Naive thymus-derived CD4-positive, alpha-beta T cell (primary cell): ENCODE results near the gene FCAMR. TPM values are rescaled to one million over a fixed set of nuclear protein-coding genes. Genes with fewer than 3 reads are reported as not detected.

ENCODE experiments used
- ATAC-seq: fragments of 150-1000 bp; cut with Tn5 transposase; 2 replicates; pipeline ENCODE4 v1.10.0; 2021; ENCODE audit warnings: mild to moderate bottlenecking, moderate library complexity
- CTCF ChIA-PET: fragments of 350-600 bp; sonication (Branson Sonifier 250); formaldehyde crosslinking; loops from one replicate; lab custom pipeline; 2021; ENCODE audit warnings: antibody characterized with exemption; lab: Charles Lee
- POLR2A ChIA-PET: fragments of 350-600 bp; sonication (Branson Sonifier 250); formaldehyde crosslinking; loops from one replicate; lab custom pipeline; 2021; ENCODE audit warnings: antibody characterized with exemption, inconsistent platforms; lab: Charles Lee
- DNase-seq, 9 donors: peaks; one replicate each; pipeline versions ENCODE4 v3.0.0 to v3.0.0-alpha.2; 2020 to 2022; ENCODE audit warnings: mixed read lengths in 1 of 9
- H3K27ac ChIP-seq: one replicate; pipeline ENCODE4 v1.7.0; 2013; ENCODE audit warnings: mild to moderate bottlenecking, low read depth, low read length, moderate library complexity
- H3K27me3 ChIP-seq, 2 donors: one replicate each; pipeline ENCODE4 v1.7.0; 2013; ENCODE audit warnings: low read length in 2 of 2, mild to moderate bottlenecking in 2 of 2, moderate library complexity in 2 of 2; ENCODE audit not compliant: control insufficient read depth in 2 of 2, insufficient read depth in 2 of 2
- H3K36me3 ChIP-seq, 3 experiments: 1 replicate in 2 of 3; 2 replicates in 1 of 3; pipeline ENCODE4 v1.7.0; 2013; ENCODE audit warnings: low read length in 3 of 3, mild to moderate bottlenecking in 3 of 3, moderate library complexity in 1 of 3; ENCODE audit not compliant: insufficient read depth in 3 of 3, control insufficient read depth in 2 of 3
- H3K4me1 ChIP-seq, 2 donors: one replicate each; pipeline ENCODE4 v1.7.0; 2013; ENCODE audit warnings: low read length in 2 of 2, mild to moderate bottlenecking in 2 of 2, moderate library complexity in 1 of 2; ENCODE audit not compliant: control insufficient read depth in 2 of 2, insufficient read depth in 2 of 2
- H3K4me3 ChIP-seq: 2 replicates; pipeline ENCODE4 v1.7.0; 2013; ENCODE audit warnings: mild to moderate bottlenecking, low read length
- H3K9me3 ChIP-seq, 3 experiments: 1 replicate in 2 of 3; 2 replicates in 1 of 3; pipeline ENCODE4 v1.7.0; 2013; ENCODE audit warnings: low read length in 3 of 3; ENCODE audit not compliant: control insufficient read depth in 2 of 3
- H3K27ac Mint-ChIP-seq, 9 donors: one replicate each; pipeline ENCODE4 v1.8.0; 2020 to 2022; ENCODE audit warnings: mixed read lengths in 9 of 9, mild to moderate bottlenecking in 8 of 9, moderate library complexity in 5 of 9, inconsistent platforms in 2 of 9
- H3K27me3 Mint-ChIP-seq, 5 donors: one replicate each; pipeline ENCODE4 v1.8.0; 2021 to 2022; ENCODE audit warnings: mixed read lengths in 5 of 5, mild to moderate bottlenecking in 1 of 5
- H3K36me3 Mint-ChIP-seq, 5 donors: one replicate each; pipeline ENCODE4 v1.8.0; 2020 to 2022; ENCODE audit warnings: mixed read lengths in 5 of 5, mild to moderate bottlenecking in 3 of 5, inconsistent platforms in 1 of 5
- H3K4me1 Mint-ChIP-seq, 7 donors: one replicate each; pipeline ENCODE4 v1.8.0; 2020 to 2022; ENCODE audit warnings: mixed read lengths in 7 of 7, mild to moderate bottlenecking in 3 of 7, inconsistent platforms in 1 of 7
- H3K4me3 Mint-ChIP-seq, 10 donors: one replicate each; pipeline ENCODE4 v1.8.0; 2020 to 2022; ENCODE audit warnings: mild to moderate bottlenecking in 10 of 10, mixed read lengths in 10 of 10, moderate library complexity in 6 of 10, inconsistent platforms in 2 of 10
- H3K9me3 Mint-ChIP-seq, 11 donors: one replicate each; pipeline ENCODE4 v1.8.0; 2020 to 2022; ENCODE audit warnings: mixed read lengths in 11 of 11, mild to moderate bottlenecking in 4 of 11, inconsistent platforms in 1 of 11, moderate library complexity in 1 of 11
- intact Hi-C, 2 donors: fragments of 100-400 bp; cut with micrococcal nuclease; formaldehyde crosslinking; loops; one replicate each; pipeline ENCODE4 v1.15.1; 2023
- polyA plus RNA-seq, 2 donors: library from polyadenylated mRNA; unstranded; fragments of 300-500 nt; fragmentation: Illumina TruSeq; gene quantifications; one replicate each; pipeline ENCODE4 v1.2.3, GENCODE V29; 2021
- total RNA-seq, 6 experiments: library from RNA in 5 of 6; stranded (reverse) in 5 of 6; gene quantifications; 1 replicate in 5 of 6; 2 replicates in 1 of 6; pipeline ENCODE4 v1.2.3 and lab custom pipeline; 2021 to 2026

FCAMR gene
- total and polyA plus RNA-seq, 7 experiments from 2014 or later = not detected

GRCh38 chr1:206944703-206945102 is 25.6 kb downstream of the FCAMR start:
- Histone ChIP-seq H3K27ac (no peak overlapping the region), H3K36me3 (no peaks in the 10 kb centered on the region), H3K27me3 (no peaks in the 10 kb centered on the region), H3K4me3 (no peak overlapping the region), H3K9me3 (no peaks in the 10 kb centered on the region), H3K4me1 (peaks cover 0 to 6% of the 10 kb centered on the region in 2 donors)
- POLR2A ChIA-PET = interaction anchor here (0.7 kb wide), 1 partner anchor 9 kb away, joined by 3 read pairs; no protein-coding TSS in a partner anchor
- peaks cover 0 to 7% (median 0%) of the 10 kb centered on the region in 7 donors for H3K4me1 Mint-ChIP-seq
- peaks cover 0 to 1% (median 0%) of the 10 kb centered on the region in 11 donors for H3K9me3 Mint-ChIP-seq
- intact Hi-C loops = no loop called here
- CTCF ChIA-PET = interaction anchor here (1.0 to 1.1 kb wide), 2 partner anchors 11 to 38 kb away, joined by 4 read pairs; no protein-coding TSS in a partner anchor
- no peak overlapping the region for H3K27ac Mint-ChIP-seq
- ATAC-seq (peak; percentile 55), DNase-seq (no peak)
- no peak overlapping the region for H3K4me3 Mint-ChIP-seq
- H3K36me3 Mint-ChIP-seq = peaks cover 0 to under 1% (median 0%) of the 10 kb centered on the region in 5 donors
- peaks cover 0 to 56% (median 8%) of the 10 kb centered on the region in 5 donors for H3K27me3 Mint-ChIP-seq

GRCh38 chr1:206941766-206942418 is 28.4 kb downstream of the FCAMR start:
- H3K9me3 Mint-ChIP-seq = no peaks in the 10 kb centered on the region

DNA sequence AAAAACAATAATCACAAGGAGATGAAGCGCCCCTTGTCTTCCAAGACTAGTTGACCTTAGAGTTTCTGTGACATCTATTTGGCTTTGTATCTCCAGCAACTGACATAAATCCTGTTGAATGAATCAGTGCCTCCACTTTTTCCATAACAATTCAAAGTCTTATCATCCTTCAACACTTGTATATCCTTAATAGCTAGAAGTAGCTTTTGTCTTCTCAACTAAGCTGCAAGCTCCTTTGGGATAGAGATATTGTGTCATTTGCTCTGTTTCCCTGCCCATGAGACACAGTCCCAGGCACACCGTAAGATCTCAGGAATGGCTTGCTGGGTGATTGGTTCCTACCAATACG is 29.7 kb downstream of the FCAMR start:
- Histone ChIP-seq H3K27ac (no peak overlapping the region), H3K9me3 (no peaks in the 10 kb centered on the region), H3K36me3 (no peaks in the 10 kb centered on the region), H3K27me3 (no peaks in the 10 kb centered on the region), H3K4me1 (peaks cover 0 to 6% of the 10 kb centered on the region in 2 donors), H3K4me3 (no peak overlapping the region)
- ATAC-seq (no peak), DNase-seq (no peak)
- peaks cover 0 to 34% (median 5%) of the 10 kb centered on the region in 5 donors for H3K27me3 Mint-ChIP-seq
- CTCF ChIA-PET = interaction anchor here (19.1 kb wide), 1 partner anchor 23 kb away, joined by 343 read pairs; the partner anchor contains the start of gene FCMR
- peaks cover 0 to 7% (median 0%) of the 10 kb centered on the region in 7 donors for H3K4me1 Mint-ChIP-seq
- POLR2A ChIA-PET = interaction anchor here (1.4 kb wide), 2 partner anchors 19 to 28 kb away, joined by 3 read pairs; partner anchors contain the start of gene FCMR
- no peak overlapping the region for H3K4me3 Mint-ChIP-seq
- no peaks in the 10 kb centered on the region for H3K9me3 Mint-ChIP-seq
- no peaks in the 10 kb centered on the region for H3K36me3 Mint-ChIP-seq
- intact Hi-C loops = no loop called here
- H3K27ac Mint-ChIP-seq = no peak overlapping the region

More at GRCh38 chr1:206941766-206942418, 28.4 kb downstream of the FCAMR start:
- no peaks in the 10 kb centered on the region for H3K36me3 ChIP-seq
- no peak for ATAC-seq
- ChIA-PET CTCF (interaction anchor here (1.4 to 19.1 kb wide), 4 partner anchors 9 to 202 kb away, joined by 4 to 343 read pairs (median 10); partner anchors contain the start of gene FCMR), POLR2A (interaction anchor here (0.5 to 1.4 kb wide), 3 partner anchors 20 to 33 kb away, joined by 3 to 4 read pairs (median 3); partner anchors contain the start of gene FCMR)
- H3K9me3 ChIP-seq = no peaks in the 10 kb centered on the region
- no peak overlapping the region for H3K27ac Mint-ChIP-seq
- H3K27me3 ChIP-seq = no peaks in the 10 kb centered on the region
- H3K4me3 Mint-ChIP-seq = no peak overlapping the region
- H3K4me1 Mint-ChIP-seq = peaks cover 0 to 7% (median 0%) of the 10 kb centered on the region in 7 donors
- H3K27me3 Mint-ChIP-seq = peaks cover 0 to 45% (median 8%) of the 10 kb centered on the region in 5 donors
- H3K36me3 Mint-ChIP-seq = no peaks in the 10 kb centered on the region
- no peak for DNase-seq
- peaks cover 0 to 6% of the 10 kb centered on the region in 2 donors for H3K4me1 ChIP-seq
- no peak overlapping the region for H3K4me3 ChIP-seq
- H3K27ac ChIP-seq = no peak overlapping the region
- intact Hi-C loops = no loop called here

DNA sequence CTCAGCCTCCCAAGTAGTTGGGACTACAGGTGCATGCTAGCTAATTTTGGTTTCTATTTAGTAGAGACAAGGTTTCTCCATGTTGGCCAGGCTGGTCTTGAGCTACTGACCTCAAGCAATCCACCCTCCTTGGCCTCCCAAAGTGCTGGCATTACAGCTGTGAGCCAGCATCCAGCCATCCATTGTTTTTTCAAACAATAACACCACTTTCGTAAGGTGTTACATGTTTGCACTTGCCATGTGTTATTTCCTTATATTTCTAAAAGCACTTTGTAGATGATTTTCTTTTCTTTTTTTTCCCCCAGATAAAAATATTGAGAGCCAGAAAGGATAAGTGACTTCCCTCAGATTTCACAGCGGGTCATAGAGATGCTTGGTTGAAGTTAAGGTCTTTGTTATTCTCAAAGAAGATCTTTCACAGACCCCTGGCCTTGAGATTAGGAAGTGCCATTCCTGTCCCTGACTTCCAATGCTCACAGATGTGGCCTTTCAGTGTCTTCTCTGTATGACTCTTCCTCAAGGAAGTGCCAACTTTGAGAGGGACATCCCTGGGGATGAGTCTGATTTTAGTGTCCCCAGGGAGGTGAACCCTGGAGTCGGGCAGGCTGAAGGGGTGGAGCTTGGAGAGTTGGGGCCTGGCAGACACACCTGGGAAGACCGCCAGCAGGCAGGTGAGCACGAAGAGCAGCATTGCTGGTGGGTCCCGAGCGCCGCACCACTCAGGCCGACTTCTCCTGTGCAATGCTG is 30.2 kb downstream of the FCAMR start:
- Mint-ChIP-seq H3K36me3 (no peaks in the 10 kb centered on the region), H3K27ac (no peak overlapping the region), H3K27me3 (peaks cover 0 to 29% (median 1%) of the 10 kb centered on the region in 5 donors), H3K4me1 (peaks cover 0 to 6% (median 0%) of the 10 kb centered on the region in 7 donors), H3K9me3 (no peaks in the 10 kb centered on the region), H3K4me3 (no peak overlapping the region)
- intact Hi-C loops = no loop called here
- H3K36me3 ChIP-seq = no peaks in the 10 kb centered on the region
- ChIA-PET CTCF (interaction anchor here (19.1 kb wide), 1 partner anchor 23 kb away, joined by 343 read pairs; the partner anchor contains the start of gene FCMR), POLR2A (interaction anchor here (0.9 to 1.4 kb wide), 2 partner anchors 27 to 252 kb away, joined by 3 read pairs; no protein-coding TSS in a partner anchor)
- H3K9me3 ChIP-seq = no peaks in the 10 kb centered on the region
- DNase-seq = no peak
- peaks cover 0 to 6% of the 10 kb centered on the region in 2 donors for H3K4me1 ChIP-seq
- ATAC-seq = no peak
- no peak overlapping the region for H3K27ac ChIP-seq
- no peak overlapping the region for H3K4me3 ChIP-seq
- H3K27me3 ChIP-seq = no peaks in the 10 kb centered on the region

DNA sequence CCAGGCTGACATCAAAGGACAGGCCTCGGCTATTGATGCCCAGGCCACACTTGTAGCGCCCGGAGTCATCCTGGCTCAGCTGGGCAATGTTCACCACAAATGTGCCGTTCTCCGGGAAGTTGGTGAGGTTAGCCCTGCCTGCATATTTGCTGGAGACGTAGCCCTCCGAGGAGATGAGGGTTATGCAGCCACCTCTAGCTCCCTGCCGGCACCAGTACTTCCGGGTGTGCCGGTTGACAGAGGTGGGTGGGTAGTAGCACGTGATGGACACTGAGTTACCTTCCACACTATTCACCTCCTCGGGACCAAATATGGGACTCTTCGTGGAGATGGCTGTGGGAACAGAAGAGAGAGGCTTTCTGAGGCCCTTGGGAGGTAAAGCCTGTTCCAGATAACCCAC is 31.1 kb downstream of the FCAMR start:
- Histone ChIP-seq H3K9me3 (no peaks in the 10 kb centered on the region), H3K27ac (no peak overlapping the region), H3K4me3 (no peak overlapping the region), H3K27me3 (no peaks in the 10 kb centered on the region), H3K4me1 (peaks cover 0 to under 1% of the 10 kb centered on the region in 2 donors), H3K36me3 (no peaks in the 10 kb centered on the region)
- Mint-ChIP-seq H3K27me3 (peaks cover 0 to 23% (median 0%) of the 10 kb centered on the region in 5 donors), H3K36me3 (no peaks in the 10 kb centered on the region), H3K9me3 (no peaks in the 10 kb centered on the region), H3K27ac (no peak overlapping the region), H3K4me1 (no peaks in the 10 kb centered on the region), H3K4me3 (no peak overlapping the region)
- CTCF ChIA-PET = interaction anchor here (0.6 to 19.1 kb wide), 3 partner anchors 22 to 211 kb away, joined by 3 to 343 read pairs (median 5); partner anchors contain the start of gene FCMR
- POLR2A ChIA-PET = interaction anchor here (0.5 to 1.6 kb wide), 4 partner anchors 17 to 251 kb away, joined by 3 to 4 read pairs (median 3); partner anchors contain the start of gene FCMR
- intact Hi-C loops = no loop called here
- ATAC-seq = no peak
- DNase-seq = no peak

GRCh38 chr1:206937425-206937824 is 32.8 kb downstream of the FCAMR start:
- H3K36me3 Mint-ChIP-seq = no peaks in the 10 kb centered on the region
- ATAC-seq = no peak
- no peak overlapping the region for H3K27ac ChIP-seq
- H3K36me3 ChIP-seq = no peaks in the 10 kb centered on the region
- H3K4me3 Mint-ChIP-seq = no peak overlapping the region
- ChIA-PET CTCF (interaction anchor here (1.1 to 19.1 kb wide), 4 partner anchors 13 to 202 kb away, joined by 5 to 343 read pairs (median 52); partner anchors contain the start of gene FCMR), POLR2A (interaction anchor here (13.2 kb wide), 1 partner anchor 32 kb away, joined by 167 read pairs; no protein-coding TSS in a partner anchor)
- peaks cover 0 to 16% (median 0%) of the 10 kb centered on the region in 5 donors for H3K27me3 Mint-ChIP-seq
- H3K9me3 Mint-ChIP-seq = no peaks in the 10 kb centered on the region
- H3K27ac Mint-ChIP-seq = no peak overlapping the region
- peaks cover 0 to 12% (median 12%) of the 10 kb centered on the region in 7 donors for H3K4me1 Mint-ChIP-seq
- no peaks in the 10 kb centered on the region for H3K27me3 ChIP-seq
- intact Hi-C loops = no loop called here
- peaks cover 6 to 8% of the 10 kb centered on the region in 2 donors for H3K4me1 ChIP-seq
- no peak for DNase-seq
- no peak overlapping the region for H3K4me3 ChIP-seq
- H3K9me3 ChIP-seq = no peaks in the 10 kb centered on the region
